PFSK-1 (cell line): Measurements from ENCODE around the gene VPS13D.

Experiments
- FOXP2 ChIP-seq: optimal IDR thresholded peaks from 2 replicates; pipeline ENCODE3; 2011; ENCODE audit warnings: borderline replicate concordance, control low read depth, inconsistent platforms; ENCODE audit not compliant: insufficient read depth; ENCODE audit errors: extremely low read length, extremely low read depth
- POLR2AphosphoS5 ChIP-seq: IDR thresholded peaks from 2 replicates; pipeline ENCODE4 v1.6.1; 2012; ENCODE audit warnings: low read depth, mild to moderate bottlenecking, control low read depth, low read length, moderate library complexity
- SIN3A ChIP-seq: IDR thresholded peaks from 2 replicates; pipeline ENCODE4 v1.6.1; 2012; ENCODE audit warnings: mild to moderate bottlenecking, low read length, moderate library complexity, borderline replicate concordance; ENCODE audit not compliant: insufficient read depth
- TAF1 ChIP-seq: IDR thresholded peaks from 2 replicates; pipeline ENCODE4 v1.6.1; 2012; ENCODE audit warnings: low read length, control low read depth, borderline replicate concordance; ENCODE audit not compliant: insufficient read depth
- TF ChIP-seq, protein P1 (sequence below), 2 experiments: IDR thresholded peaks; 2 replicates each; pipeline versions ENCODE4 v1.6.1 to v1.8.0; 2011 to 2012; ENCODE audit warnings: low read depth in 2 of 2, low read length in 2 of 2, control low read depth in 1 of 2, inconsistent platforms in 1 of 2, mild to moderate bottlenecking in 1 of 2, moderate library complexity in 1 of 2; ENCODE audit not compliant: insufficient read depth in 1 of 2

- no peak for TF ChIP-seq FOXP2
- TF ChIP-seq TAF1, result no peak
- TF ChIP-seq, protein P1, sequence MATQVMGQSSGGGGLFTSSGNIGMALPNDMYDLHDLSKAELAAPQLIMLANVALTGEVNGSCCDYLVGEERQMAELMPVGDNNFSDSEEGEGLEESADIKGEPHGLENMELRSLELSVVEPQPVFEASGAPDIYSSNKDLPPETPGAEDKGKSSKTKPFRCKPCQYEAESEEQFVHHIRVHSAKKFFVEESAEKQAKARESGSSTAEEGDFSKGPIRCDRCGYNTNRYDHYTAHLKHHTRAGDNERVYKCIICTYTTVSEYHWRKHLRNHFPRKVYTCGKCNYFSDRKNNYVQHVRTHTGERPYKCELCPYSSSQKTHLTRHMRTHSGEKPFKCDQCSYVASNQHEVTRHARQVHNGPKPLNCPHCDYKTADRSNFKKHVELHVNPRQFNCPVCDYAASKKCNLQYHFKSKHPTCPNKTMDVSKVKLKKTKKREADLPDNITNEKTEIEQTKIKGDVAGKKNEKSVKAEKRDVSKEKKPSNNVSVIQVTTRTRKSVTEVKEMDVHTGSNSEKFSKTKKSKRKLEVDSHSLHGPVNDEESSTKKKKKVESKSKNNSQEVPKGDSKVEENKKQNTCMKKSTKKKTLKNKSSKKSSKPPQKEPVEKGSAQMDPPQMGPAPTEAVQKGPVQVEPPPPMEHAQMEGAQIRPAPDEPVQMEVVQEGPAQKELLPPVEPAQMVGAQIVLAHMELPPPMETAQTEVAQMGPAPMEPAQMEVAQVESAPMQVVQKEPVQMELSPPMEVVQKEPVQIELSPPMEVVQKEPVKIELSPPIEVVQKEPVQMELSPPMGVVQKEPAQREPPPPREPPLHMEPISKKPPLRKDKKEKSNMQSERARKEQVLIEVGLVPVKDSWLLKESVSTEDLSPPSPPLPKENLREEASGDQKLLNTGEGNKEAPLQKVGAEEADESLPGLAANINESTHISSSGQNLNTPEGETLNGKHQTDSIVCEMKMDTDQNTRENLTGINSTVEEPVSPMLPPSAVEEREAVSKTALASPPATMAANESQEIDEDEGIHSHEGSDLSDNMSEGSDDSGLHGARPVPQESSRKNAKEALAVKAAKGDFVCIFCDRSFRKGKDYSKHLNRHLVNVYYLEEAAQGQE (IDR thresholded peaks at IDR 0.05; ENCODE audit: insufficient read depth in 1 of 2, low read depth in 2 of 2, low read length in 2 of 2), result no peak
- no peak for TF ChIP-seq SIN3A
- TF ChIP-seq POLR2AphosphoS5, result no peak
These were observed 276.8 kb downstream of the VPS13D start for GRCh38 chr1:12506281-12507280.
